NCI-H146 treated with DMSO at 0.1 percent for 48 hours (cell line): ENCODE data around the gene TNNI2.

Experiments used
- DNase-seq: peaks from one replicate; lab custom pipeline; 2025; ENCODE audit not compliant: unreplicated experiment; lab: John Stamatoyannopoulos, UW

TNNI2 gene

DNA sequence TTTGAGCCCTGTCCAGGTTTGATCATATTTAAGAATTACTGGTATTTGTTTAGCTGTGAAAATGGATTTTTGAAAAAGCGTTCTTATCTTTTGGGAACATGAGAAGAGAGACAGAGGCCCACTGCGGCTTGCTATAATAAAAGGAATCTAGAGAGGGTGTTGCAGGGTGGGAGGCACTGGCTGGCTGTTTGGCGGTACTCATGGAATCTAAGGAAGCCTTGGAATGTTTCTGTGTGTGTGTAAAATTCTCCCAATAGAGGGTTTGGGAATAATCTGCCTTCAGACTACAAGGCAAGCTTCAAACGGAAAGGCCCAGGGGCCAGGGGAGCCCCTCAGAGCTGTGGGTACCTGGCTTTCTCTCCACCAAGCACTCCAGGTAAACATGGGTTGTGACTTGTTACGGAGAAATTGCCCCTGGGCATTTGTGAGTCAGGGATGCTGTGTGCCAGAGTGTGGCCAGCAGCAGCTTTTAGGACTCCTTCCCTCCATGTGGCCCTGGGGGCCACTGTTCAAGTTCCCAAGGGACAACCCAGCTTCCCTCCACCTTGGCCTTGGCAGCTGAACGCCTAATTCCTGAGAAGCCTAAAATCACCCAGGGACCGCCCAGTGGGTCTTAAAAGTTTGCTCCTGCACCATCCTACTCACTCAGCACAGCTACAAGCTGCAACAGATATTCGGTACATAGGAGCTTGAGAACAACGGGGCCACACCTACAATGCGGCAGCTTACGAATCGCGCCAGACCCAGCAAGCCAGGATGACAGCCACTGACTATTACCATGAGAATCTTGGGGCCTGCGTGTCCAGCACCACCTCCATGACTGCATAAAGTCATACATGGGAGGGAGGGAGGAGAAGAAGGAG, 18.1 kb upstream of the TNNI2 start:
- DNase-seq = no peak

GRCh38 chr11:1821562-1821961, 17.2 kb upstream of the TNNI2 start:
- DNase-seq = no peak

GRCh38 chr11:1822648-1823375, 16.0 kb upstream of the TNNI2 start:
- DNase-seq = no peak

DNA sequence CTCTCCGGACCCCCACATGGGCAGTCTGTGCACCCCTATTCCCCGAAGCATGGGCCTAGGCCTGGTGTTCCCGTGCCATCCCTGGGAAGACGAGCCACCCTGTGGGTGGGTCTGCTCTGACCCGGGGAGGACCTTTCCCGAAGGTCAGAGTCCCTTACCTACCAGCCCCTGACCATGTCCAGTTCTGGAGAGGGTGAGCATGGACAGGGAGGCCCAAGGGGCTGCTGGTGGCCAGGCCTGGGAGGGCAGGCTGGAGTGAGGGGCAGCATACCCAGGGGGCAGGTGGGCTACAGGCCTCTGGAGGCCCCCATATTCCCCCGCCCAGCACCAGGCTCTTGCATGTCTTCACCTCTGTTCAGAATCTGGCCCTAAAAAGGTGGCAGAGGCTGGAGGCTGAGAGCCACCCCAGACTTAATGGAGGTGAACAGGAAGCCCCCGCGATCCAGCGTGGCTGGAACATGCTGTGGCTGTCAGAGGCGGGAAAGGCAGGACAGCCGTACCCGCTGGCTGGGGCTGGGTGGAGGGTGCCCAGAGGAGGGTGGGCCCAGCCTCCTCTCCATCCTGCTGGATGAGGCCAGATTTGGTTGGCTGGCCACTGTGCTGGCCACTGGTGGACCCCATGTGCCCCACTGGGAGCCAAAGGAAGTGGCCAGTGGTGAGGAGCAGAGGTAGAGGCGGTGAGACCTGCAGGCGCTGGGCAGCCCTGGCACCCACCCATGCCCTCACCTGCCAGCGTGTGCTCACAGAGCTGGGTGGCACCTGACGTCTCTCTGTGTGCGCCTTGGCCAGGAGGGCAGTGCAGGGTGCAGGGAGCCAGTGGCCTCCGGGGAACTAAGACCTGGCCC, 15.2 kb upstream of the TNNI2 start:
- no peak for DNase-seq

DNA sequence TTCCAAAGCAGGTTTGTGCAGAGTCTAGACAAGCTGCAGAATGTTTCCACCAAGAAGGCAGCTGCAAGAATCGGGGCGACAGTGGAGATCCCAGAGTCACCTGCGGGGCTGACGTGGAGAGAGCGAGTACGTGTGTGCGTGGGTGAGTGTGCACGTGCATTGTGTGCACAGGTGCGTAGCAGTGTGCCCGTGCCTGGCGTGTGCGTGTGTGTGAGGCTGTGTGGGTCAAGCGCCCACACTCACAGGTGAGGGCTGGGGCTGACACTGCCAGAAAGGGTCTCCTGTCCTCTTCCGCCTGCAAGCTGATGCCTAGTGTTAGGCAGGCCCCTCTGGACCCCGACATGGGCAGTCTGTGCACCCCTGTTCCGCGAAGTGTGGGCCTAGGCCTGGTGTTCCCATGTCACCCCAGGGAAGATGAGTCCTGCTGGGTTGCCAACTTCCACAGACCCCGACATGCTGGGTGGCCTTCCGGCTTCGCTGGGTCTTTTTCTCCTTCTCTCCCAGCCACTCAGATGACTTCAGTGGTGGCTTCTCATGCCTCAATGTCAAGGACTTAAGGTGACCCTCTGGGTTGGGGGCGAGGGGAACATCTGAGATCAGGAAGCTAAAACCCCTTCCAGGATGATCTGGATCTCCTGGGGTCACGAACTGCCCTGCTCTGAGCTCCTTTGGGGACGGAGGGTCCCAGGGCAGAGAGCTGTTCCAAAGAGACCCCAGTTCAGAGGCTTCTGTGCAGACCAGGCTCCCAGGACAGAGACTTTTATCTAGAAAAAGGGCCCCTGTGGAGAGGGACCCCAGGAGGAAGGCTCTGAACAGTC, 14.4 kb upstream of the TNNI2 start:
- no peak for DNase-seq

DNA sequence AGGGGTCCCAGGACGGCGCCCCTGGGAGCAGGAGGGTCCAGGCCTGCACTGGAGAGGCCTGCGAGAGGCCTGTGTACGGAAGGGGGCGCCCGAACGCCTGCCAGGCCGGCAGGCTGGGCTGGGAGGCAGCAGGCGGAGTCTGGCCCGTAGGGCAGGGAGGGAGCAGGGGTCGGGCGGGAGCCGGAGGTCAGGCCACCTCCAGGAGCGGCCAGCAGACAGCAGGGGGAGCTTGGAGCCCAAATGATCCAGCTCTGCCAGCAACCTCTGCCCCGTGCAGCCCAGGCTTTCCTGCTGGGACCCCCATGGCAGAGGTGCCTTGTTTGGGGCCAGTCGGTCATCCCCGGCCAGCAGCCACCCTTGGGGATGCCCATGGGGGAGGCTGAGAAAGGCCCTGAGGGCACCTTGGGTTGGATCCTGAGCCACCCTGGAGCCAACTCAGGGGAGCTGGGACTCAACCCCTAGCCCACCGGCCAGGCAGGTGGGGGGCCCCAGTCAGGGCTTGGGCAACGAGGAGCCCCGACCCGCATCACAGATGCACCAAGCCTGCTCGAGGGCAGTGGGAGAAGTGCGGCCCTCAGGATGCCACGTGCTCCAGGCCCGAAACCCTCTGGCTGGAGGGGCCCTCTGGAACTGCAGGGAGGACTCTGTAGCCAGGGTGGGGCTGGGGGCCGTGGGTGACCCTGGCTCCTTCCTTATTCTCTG, 13.6 kb upstream of the TNNI2 start:
- DNase-seq = no peak

- no peak for DNase-seq
Measured at GRCh38 chr11:1825785-1826451, 12.9 kb upstream of the TNNI2 start.

DNA sequence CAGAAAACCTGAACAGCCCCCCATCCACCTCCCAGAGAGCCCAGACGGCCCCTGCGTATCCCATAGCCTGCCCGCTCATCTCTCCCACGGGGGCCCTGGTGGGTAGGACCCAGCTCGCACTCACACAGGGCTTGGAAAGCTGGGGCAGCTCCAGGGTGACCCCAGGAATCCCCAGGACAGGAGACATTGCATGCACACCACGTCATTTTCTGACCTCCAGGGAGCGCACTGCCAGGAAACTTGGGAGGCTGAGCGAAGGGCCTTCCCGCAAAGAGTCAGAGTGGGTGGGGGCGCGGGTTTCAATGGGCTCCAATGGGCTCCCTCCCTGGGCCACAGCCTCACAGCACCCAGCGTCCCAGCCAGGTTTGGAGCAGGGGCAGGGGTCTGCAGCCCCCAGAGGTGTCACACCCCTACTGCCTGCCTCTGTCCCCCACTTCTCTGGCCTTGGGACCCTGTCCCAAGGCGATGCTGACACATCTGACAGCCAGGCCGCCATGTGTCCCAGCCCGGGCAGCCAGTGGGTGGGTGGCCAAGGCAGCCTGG, 12.2 kb upstream of the TNNI2 start:
- no peak for DNase-seq

GRCh38 chr11:1827095-1827813, 11.5 kb upstream of the TNNI2 start:
- no peak for DNase-seq

GRCh38 chr11:1827931-1828330, 10.8 kb upstream of the TNNI2 start:
- no peak for DNase-seq

DNA sequence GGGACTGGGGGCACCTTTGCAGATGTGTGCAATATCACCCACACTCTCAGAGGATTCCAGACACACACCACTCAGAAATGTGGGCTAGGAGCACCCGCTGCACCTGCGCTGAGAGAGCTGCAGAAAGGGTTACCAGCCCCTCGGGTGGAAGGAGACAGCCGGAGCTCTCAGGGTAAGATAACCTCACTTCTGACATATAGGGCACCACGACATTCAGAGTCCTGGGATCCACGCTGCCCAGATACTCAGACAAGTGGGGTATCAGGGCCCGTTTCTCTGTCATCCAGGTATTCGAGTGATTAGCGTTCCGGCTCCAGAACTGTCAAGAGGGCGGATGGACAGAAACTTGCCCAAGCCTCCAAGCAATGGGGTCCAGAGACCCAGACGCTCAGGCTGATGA, 10.2 kb upstream of the TNNI2 start:
- DNase-seq = no peak

- no peak for DNase-seq
Measured at GRCh38 chr11:1829039-1829820, 9.6 kb upstream of the TNNI2 start.

DNA sequence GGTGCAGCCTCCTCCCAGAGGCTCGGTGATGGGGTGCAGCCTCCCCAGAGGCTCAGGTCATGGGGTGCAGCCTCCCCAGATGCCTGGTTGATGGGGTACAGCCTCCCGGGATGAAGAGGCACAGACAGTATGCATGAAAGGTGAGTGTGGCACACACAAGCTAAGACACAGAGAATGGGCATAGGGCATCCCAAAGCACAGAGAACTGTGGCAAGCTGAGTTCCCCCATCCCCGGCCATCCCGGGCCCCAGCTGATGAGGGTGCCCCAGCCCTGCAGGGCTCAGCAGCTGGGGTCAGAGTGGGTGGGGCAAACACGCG, 8.8 kb upstream of the TNNI2 start:
- DNase-seq = no peak

- DNase-seq = no peak
Measured at GRCh38 chr11:1830322-1831223, 8.2 kb upstream of the TNNI2 start.

DNA sequence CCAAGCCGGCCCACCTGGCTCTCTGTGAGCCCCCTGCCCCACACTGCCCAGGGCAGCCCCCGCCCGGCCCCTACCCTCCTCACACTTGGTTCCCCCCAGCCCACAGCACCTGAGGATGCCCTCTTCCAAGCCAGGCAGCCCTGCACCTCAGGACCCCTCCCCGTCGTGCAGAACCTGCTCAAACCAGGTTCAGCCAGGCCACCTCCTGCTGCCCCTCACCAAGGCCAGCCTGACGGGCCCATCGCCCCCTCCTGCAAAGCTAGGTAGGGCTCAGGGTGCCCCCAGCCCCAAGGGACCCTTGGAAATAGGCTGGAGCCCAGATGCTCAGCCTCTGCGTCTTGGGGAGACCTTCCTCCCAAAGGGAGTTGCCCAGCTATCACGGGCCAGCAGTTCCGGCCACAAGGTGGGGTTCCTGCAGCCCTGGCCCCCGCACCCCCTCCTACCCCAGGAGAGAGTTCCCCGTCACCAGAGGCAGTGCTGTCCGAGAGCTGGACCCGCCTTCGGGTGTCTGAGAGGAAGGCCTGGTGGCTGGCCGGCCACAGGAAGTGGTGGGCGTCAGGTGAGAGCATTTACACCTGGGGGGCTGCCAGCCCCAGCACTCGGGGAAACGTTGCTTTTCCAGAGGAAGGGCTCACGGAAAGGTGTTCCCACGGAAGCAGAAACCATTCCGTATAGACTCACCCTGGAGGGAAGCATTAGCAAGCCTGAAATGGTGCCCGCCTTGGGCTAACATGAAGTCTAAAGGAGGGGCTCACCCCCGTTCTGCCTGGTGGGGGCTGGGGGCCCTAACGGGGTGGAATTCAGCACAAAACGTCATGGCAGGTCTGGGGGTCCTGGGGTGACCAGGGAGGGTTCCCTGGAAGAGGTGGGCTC, 7.2 kb upstream of the TNNI2 start:
- no peak for DNase-seq
